ENCODE results near the gene CNN1.

DNA sequence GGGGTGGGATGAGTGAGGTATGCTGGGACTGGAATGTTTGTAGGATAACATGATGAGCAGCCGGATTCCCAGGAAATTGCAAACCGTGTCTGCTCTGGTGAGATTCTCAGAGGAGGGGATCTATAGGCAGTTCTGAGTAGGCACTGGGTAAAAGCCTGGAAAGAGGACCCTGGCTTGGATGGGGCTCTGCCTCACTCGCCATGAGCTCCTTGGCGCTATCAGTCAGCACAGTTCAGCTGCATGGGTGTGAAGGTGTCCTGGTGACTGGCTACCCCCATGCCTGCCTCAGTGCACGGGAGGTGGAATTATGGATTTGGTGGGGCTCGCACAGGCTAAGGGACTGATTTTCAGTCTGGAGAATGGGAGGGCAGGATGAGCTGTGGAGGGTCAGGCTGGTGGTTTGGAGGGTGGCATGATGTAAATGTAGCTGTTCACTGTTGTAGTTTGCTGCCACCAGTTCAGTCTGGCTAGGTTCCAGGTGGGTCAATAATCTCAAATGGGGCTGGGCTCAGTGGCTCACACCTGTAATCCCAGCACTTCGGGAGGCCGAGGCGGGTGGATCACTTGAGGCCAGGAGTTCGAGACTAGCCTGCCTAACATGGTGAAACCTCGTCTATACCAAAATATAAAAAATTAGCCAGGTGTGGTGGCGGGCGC lies 49.5 kb downstream of the CNN1 start:
- no peak for TF ChIP-seq CTCF (IDR thresholded peaks at IDR 0.05)
- TF ChIP-seq MYC (IDR thresholded peaks at IDR 0.05; ENCODE audit: borderline replicate concordance, low read length) = no peak
- TF ChIP-seq, protein P1, sequence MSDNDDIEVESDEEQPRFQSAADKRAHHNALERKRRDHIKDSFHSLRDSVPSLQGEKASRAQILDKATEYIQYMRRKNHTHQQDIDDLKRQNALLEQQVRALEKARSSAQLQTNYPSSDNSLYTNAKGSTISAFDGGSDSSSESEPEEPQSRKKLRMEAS (IDR thresholded peaks at IDR 0.05) = no peak
- TF ChIP-seq NR3C1 (IDR thresholded peaks at IDR 0.05) = no peak
- TF ChIP-seq CHD2 (IDR thresholded peaks at IDR 0.05; ENCODE audit: low read length, partially characterized antibody) = no peak
- TF ChIP-seq SMC3 (IDR thresholded peaks at IDR 0.05) = no peak
- no peak for TF ChIP-seq POLR2AphosphoS2 (conservative IDR thresholded peaks at IDR 0.05; ENCODE audit: low read length)
- TF ChIP-seq JUN (IDR thresholded peaks at IDR 0.05) = no peak
- TF ChIP-seq MAFK (IDR thresholded peaks at IDR 0.05; ENCODE audit: partially characterized antibody) = no peak
- TF ChIP-seq RAD21 (conservative IDR thresholded peaks at IDR 0.05 in 1 of 2, IDR thresholded peaks at IDR 0.05 in 1 of 2) = no peak
- no peak for TF ChIP-seq RFX5 (IDR thresholded peaks at IDR 0.05)
- no peak for TF ChIP-seq CEBPB (IDR thresholded peaks at IDR 0.05)
- TF ChIP-seq NFE2L2 (conservative IDR thresholded peaks at IDR 0.05; ENCODE audit: low read length) = no peak
- TF ChIP-seq RCOR1 (IDR thresholded peaks at IDR 0.05; ENCODE audit: low read depth, low read length) = no peak

Data from A549 (cell line).